ENCODE results near the gene ST7.
A peak's percentile ranks its signal among the peaks of the same experiment; 100 is the strongest.
"Not testable (repeated sequence)": the region's sequence is repeated elsewhere in the genome, so short reads cannot be mapped to it uniquely, and the experiment has no call there.

ST7 gene, protein sequence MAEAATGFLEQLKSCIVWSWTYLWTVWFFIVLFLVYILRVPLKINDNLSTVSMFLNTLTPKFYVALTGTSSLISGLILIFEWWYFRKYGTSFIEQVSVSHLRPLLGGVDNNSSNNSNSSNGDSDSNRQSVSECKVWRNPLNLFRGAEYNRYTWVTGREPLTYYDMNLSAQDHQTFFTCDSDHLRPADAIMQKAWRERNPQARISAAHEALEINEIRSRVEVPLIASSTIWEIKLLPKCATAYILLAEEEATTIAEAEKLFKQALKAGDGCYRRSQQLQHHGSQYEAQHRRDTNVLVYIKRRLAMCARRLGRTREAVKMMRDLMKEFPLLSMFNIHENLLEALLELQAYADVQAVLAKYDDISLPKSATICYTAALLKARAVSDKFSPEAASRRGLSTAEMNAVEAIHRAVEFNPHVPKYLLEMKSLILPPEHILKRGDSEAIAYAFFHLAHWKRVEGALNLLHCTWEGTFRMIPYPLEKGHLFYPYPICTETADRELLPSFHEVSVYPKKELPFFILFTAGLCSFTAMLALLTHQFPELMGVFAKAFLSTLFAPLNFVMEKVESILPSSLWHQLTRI

DNA sequence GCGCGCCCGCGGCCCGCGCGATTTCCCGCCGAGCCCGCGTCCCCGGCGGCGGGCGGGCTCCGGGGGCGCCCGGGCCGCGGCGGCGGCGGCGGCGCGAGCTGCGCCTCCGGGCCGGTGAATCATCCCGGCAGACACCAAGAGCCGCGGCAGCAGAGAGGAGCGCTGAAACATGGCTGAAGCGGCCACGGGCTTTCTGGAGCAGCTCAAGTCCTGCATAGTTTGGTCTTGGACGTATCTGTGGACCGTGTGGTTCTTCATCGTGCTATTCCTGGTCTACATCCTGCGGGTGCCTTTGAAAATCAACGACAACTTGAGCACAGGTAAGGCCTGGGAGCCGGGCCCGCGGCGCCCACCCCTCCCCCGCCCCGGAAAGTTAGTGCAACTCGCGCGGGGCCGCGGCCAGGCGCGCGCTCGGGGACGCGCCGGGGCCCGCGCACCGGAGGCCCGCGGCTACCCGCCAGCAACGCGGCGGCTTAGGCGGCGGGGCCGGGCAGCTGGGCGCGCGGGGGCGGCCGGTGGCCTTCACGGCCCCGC lies at the start of gene ST7:
ST7 (plus strand) TSS at position 130 of the 534 bp plus-strand sequence; CDS start at position 170, 40 bp downstream.
- DNase-seq: peak; percentile 68

DNA sequence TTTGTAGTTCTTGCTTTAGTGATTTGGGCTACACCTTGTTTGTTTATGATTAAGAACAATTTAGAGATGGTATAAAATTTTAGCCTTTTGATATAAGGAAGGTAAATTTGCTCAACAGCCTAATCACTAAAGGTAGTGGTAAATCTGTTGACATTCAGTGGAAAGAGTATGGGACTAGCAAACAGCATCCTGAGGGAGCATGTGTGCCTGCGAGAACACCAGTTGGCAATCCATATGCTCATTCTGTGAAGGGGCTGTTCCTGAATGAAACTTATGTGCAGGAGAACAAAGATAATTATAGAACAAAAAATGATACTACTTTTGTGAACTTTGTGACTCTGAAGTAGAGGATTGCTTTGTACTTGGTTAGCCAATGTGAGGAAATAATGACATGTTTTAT lies 46.9 kb upstream of the ST7 start:
- DNase-seq: no peak

DNA sequence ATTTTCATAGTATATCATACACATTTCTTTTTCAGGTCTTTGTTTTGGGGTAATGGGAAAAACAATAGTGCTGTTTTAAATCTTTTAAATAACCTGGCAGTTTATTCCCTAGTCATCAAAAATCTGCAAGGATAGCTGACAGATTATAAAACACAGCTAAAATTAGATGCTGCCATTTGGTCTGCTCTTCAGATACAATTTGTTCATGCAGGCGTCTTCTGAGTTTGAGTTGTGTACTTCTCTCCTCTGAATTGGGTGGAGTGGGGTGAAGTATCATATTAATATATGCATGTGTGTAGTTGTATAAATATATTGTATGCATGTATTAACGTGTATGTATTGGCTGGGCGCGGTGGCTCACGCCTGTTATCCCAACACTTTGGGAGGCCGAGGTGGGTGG lies 42.9 kb upstream of the ST7 start:
- no peak for DNase-seq

DNA sequence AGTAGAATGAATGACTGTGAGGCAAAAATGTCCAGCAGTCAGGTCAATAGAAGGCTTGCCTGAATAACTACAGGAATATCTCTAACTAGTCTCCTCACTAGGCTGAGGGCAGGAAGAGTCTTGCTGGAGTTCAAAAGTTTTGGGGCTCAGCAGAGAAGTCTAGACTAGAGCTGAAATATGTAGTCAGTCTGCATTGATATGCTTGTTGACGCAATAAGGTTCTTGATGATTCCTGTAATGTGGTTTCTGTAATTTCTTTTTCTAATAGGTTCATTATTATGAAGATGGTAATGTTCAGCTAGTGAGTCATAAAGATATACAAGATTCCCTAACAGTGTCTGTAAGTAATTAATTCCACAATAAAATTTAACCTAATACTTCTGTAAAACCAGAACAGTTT lies 41.5 kb upstream of the ST7 start:
- DNase-seq: no peak

DNA sequence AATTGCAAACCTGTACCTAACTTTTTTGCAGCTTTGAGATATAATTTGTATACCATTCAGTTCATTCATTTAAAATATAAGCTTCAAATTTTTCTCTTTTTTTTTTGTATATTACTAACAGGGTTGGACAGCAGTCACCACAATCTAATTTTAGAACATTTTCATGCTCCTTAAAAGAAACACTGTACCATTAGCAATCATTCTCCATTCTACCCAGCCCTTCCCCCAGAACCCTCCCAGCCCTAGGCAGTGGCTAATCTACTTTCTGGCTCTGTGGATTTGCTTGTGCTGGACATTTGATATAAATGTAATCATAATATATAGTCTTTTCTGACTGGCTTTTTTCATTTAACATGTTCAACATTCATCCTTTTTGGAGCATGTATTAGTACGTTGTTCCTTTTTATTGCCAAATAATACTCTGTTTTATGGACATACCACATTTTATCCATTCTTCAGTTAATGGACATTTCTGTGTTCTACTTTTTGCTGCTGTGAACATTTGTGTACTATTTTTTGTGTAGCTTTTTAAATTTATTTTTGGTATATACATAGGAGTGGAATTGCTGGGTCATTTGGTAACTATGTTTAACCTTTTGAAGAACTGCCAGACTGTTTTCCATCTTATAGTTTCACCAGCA lies 40.9 kb upstream of the ST7 start:
- DNase-seq: no peak

DNA sequence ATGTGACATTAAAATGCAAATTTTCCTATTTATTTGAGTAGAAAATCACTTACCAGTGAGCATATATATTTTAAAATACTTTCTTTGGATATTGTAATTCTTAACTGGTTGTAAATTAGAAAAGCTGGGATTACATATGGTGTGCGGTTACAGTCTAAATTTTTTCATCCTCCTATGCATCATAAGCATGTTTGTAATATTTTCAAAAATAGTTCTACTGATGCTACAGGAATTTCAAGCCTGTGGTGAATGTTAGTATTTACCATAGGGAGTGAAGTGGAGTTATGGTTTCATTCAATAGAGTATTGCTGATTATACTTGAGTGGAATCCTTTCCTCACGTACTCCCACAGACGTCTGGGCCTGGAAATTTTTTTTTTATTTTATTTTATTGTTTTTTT lies 34.6 kb upstream of the ST7 start:
- DNase-seq: no peak

DNA sequence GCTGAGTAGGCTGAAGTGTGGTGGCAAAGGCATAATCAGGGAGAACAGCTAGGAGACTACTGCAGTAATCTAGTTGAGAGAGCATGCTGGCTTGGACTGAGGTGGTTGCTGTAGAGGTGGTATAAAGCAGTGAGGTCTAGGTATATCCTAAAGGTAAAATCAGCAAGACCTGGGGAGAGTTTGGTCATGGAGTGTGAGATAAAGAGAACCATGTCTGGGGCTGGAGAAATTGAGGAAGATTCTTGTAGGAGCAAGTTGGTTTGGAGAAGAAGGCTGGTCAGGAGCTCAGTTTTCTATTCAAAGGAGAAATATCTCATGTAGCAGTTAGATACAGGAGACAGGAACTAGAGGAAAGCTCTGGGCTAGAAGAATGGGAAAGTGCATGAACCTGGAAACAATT lies 32.9 kb upstream of the ST7 start:
- no peak for DNase-seq

DNA sequence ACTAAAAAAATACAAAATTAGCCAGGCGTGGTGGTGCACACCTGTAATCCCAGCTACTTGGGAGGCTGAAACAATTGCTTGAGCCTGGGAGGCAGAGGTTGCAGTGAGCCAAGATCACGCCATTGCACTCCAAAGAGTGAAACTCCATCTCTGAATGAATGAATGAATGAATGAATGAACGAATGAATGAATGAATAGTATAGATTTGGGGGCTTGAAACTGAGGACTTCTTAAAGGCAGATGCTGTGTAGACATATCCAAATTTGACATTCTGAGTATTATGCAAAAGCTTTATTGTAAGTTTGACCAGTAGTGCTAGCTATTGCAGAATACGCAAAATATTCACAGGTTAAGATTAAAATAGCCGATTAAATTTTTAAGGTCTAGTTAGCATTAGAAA lies 30.8 kb upstream of the ST7 start:
- no peak for DNase-seq

DNA sequence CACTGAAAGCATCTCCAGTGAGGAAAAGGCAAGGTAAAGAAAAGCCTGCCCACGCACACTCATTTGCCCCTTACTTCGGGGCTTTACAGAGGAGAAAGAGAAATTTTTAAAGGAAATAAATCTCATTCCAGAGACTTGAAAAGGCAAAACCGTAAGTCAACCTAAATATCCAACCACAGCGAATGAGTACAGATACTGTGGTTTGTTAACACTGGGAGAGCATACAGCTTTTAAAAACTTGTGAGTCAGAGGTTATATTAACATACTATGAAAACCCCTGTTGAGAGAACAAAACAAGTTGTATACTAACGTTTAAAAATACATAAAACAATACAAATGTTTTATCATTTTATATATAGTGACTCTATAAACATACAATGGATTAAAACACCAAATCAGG lies 28.6 kb upstream of the ST7 start:
- DNase-seq: no peak

DNA sequence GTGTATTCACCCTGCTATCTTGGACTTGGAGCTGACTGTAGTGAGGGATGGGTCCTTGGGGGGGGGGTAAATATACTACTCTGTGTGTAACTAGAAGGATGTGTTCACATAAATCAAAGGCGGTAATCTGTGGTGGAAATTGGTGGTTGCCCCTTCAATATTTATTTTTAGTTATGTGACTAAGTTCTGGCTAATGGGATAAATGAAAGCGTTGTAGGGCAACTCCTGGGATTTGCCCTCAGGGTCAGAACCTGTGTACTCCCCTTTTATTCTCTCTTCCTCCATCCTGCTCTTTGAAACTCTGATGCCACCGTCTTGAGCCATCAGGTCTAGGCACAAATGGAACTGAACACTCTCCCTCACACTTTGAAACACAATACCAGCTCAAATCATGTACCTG lies 24.3 kb upstream of the ST7 start:
- DNase-seq: no peak

DNA sequence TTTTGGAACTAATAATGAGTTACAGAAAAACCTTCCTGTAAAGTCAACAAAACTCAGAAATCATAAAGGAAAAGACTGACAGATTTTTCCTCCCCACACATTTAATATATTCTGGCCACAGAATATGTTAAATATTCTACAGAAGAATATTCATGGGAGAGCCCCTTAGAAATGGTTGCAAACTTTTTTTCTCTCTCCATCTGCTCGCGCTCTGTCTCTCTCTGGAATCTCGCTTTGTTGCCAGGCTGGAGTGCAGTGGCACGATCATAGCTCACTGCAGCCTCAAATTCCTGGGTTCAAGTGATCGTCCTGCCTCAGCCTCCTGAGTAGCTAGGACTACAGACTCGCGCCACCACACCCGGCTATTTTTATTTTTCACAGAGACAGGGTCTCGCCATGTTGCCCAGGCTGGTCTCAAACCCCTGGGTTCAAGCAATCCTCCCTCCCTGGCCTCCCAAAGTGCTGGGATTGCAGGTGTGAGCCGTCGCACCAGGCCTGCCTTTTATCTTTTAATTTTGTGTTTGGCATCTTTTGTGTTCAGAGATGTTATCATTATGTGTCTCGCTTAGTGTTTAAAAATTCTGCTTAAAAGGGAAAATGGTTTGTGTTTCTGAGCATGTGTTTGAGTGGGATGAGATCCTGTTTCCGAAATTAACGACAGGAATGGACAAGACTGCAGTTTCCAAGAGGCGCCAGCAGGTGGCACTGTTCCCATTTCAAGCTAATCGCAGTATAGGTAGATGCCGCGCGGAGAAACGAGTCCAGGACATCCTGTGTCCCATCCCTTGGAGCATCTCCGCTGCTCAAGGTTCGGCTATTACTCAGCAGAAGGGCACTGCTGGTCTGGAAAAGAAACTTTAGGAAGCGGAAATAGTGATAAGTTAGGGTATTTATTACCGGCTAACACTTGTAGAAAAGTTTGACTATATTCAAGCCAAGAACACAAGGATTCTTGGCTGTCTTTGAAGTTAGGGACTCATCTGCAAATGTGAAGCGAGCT lies 23.1 kb upstream of the ST7 start:
- DNase-seq: peak; percentile 80

DNA sequence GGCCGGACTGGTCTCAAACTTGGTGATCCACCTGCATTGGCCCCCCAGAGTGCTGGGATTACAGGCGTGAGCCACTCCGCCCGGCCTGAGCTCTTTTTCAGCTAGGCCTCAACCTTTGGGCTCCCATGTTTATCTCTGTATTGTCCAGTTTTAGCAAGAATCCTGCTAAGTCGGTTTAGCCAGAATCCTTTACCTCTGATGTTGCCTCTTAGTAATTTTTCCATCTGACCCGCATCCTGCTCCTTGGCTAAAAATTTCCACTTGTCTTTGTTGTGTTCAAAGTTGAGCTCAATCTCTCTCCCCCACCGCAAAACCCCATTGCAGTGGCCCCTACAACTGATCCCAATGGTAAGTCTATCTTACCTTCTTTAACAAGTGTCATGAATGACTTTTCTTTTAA lies 20.7 kb upstream of the ST7 start:
- DNase-seq: no peak

DNA sequence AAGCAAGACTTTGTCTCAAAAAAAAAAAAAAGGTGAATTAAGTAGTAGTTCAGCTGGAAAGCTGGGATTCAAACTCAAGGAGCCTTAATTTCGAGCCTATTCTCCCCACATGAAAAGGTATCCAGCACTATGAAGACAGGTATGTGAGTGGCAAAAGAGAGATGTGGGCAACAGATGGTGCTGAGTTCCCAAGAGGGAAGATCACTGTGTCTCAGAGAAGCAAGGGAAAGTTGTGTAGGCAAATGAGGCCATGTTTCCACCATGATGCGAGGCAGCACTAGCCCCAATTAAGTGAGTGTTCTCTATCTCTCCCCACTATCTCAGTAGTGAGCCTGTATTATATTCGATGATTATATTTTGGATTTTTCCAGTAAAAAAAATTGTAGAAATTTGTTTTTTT lies 19.8 kb upstream of the ST7 start:
- DNase-seq: no peak

DNA sequence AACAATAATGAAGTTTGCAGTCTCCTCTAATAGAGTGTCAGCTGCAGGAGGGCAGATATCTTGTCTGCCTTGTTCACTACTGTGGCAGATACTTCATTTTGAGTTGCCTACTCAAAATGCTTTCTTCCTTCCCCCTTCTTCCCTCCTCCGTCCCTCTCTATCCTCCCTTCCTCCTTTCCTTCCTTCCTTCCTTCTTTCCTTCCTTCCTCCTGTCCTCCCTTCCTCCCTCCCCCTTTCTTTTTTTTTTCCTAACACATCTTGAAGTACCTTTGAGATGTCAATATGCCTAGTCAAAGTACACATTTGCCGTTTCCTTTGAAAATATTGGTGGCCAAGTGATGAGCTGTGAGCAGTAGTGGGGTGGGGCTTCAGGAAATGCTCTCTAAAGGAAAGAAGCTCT lies 18.7 kb upstream of the ST7 start:
- DNase-seq: no peak

DNA sequence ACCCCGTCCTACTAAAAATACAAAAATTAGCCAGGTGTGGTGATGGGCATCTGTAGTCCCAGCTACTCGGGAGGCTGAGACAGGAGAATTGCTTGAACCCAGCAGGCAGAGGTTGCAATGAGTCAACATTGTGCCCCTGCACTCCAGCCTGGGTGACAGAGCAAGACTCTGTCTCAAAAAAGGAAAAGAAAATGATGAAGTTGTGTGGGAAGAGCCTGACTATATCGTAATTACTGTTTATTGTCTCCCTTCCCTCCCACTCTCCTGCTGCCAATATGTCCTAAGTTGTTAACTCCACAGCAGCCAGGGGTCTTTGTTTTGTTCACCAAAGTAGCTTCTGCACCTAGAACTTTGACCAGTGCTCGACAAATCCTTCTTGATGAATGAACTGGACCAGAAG lies 16.5 kb upstream of the ST7 start:
- not testable (repeated sequence) for DNase-seq

DNA sequence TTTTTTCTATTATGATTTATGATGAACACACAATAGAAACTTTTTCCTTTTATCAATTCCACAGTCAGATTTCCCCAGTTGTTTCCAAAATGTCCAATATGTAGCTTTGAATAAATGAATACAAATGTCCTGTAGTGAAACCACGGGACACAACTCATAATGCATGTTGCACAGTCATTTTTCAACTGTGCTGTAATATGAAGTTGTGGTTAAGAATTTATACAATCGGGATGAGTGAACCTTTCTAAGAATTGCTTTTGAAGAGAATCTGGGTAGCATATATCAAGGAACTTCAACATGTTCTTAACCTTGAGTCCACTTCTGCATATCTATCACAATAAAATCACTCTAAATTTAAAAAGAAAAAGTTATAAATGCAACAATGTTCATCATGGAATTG lies 14.6 kb upstream of the ST7 start:
- no peak for DNase-seq

DNA sequence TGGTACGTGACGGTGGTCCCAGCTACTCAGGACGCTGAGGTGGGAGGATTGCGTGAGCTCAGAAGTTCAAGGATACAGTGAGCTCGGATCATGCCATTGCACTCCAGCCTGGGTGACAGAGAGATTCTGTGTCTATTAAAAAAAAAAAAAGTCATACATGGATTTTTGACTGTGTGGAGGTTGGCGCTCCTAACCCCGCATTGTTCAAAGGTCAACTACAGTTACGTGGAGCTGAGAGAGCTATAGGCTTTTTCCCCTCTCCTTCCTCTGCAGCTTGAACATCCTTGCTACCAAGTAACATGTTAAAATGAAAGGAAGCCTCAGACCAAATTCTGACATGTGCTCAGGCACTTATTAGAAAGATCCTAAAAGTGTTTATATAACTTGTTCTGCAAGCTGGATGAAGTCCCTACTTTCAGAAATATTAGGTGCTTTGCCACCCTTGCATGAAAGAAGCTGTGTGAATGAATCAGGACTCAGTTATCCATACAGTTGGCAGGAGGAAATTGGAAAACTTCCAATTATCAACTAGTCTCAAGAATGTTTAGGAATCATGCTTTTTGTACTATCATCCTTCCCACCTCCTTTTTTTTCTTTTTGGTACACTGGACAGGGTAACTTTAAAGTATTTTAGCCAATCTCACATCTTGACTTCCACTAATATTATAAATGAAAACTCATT lies 12.5 kb upstream of the ST7 start:
- no peak for DNase-seq

DNA sequence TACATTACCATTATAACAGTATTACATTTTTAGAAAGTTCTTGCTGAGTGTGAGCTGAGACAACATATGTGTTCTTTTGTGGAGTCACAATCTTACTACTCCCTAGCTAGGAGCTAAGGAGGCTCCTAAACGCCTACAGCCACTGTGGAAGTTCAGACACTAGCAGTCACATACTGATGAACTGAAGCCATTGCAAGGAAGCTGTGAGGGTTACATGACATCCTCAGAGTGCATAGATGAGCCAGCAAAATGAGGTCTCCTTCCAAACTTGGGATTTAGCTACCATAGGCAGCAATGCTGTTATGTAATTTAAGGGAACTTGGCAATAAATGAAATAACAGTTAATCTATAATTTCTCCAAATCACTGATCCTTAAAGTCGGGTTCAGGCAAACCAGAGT lies 10.8 kb upstream of the ST7 start:
- no peak for DNase-seq

DNA sequence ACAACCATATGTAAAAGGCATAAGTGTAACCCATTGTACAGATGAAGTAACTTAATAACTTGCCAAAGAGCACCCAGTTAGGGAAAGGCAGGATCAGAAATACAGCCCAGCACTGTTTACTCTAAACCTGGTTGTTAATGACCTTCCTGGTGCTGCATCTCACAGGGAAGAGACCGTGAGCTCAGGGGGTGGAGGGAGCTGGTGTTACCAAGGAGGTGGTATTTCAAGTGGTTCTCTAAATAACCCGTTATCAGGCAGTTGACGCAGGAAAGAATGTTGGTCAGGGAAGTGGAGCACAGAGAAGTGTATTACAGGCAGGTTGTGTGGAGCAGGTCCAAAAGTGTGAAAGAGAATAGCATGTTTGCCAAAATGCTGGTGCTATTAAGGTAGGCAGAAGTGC lies 4.4 kb upstream of the ST7 start:
- DNase-seq: no peak

DNA sequence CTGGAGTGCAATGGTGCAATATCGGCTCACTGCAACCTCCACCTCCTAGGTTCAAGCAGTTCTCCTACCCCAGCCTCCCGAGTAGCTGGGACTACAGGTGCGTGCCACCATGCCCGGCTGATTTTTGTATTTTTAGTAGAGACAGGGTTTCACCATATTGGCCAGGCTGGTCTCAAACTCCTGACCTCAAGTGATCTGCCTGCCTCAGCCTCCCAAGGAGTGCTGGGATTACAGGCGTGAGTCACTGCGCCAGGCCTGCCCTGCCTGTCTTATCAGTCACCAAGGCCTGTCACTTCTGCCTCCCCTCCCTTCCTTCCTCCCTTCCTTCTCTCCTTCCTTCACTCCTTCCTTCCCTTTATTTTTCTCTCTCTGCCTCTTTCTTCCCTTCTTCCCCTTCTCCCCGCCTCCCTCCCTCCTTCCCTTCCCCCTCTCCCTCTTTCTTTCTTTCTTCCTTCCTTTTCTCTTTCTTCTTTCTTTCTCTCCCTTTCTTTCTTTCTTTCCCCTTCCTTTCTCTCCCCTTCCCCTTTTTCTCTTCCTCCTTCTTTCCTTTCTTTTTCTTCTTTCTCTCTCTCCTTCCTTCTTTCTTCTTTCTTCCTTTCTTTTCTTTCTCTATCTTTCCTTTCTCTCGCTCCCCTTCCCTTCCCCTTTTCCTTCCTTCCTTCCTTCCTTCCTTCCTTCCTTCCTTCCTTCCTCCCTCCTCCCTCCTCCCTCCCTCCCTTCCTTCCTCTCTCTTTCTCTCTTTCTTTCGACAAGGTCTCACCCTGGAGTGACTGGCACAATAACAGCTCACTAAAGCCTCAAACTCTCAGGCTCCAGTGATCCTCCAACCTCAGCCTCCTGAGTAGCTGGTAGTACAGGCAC lies 3.1 kb upstream of the ST7 start:
- peak; percentile 84 for DNase-seq

DNA sequence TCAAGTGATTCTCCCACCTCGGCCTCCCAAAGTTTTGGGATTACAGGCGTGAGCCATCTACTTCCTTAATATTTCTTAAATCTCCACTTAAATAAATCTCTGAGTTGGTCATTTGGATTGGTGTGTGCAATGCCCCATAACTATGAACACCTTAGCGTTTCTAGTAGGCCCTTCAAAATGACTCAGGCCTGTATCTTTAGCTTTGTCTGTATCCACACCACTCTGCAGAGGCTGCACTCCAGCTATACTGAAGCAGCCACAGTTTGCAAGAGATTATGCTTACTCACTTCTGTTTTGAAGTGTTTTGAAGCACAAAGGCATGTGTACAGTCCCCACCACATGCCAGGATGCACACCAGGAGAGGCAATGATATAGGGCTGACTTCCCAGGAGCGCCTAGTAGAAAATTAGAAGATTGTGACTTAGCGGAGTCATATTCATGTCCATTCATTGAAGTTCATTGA lies 2.4 kb upstream of the ST7 start:
- DNase-seq: peak; percentile 48
